GM12873 (cell line): ENCODE data around the gene C9orf43.

Experiments used
- TF ChIP-seq, protein P1 (sequence below): IDR thresholded peaks from 2 replicates; pipeline ENCODE4 v1.5.1; 2012; ENCODE audit warnings: low read depth, mild to moderate bottlenecking, moderate library complexity, low read length, control low read depth; ENCODE audit not compliant: insufficient read depth; ENCODE audit errors: missing control alignments

The C9orf43 gene

GRCh38 chr9:113380869-113381378 lies 29.6 kb upstream of the C9orf43 start:
- TF ChIP-seq, protein P1, sequence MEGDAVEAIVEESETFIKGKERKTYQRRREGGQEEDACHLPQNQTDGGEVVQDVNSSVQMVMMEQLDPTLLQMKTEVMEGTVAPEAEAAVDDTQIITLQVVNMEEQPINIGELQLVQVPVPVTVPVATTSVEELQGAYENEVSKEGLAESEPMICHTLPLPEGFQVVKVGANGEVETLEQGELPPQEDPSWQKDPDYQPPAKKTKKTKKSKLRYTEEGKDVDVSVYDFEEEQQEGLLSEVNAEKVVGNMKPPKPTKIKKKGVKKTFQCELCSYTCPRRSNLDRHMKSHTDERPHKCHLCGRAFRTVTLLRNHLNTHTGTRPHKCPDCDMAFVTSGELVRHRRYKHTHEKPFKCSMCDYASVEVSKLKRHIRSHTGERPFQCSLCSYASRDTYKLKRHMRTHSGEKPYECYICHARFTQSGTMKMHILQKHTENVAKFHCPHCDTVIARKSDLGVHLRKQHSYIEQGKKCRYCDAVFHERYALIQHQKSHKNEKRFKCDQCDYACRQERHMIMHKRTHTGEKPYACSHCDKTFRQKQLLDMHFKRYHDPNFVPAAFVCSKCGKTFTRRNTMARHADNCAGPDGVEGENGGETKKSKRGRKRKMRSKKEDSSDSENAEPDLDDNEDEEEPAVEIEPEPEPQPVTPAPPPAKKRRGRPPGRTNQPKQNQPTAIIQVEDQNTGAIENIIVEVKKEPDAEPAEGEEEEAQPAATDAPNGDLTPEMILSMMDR = no peak

GRCh38 chr9:113381909-113382411 lies 28.6 kb upstream of the C9orf43 start:
- TF ChIP-seq, protein P1 = no peak

DNA sequence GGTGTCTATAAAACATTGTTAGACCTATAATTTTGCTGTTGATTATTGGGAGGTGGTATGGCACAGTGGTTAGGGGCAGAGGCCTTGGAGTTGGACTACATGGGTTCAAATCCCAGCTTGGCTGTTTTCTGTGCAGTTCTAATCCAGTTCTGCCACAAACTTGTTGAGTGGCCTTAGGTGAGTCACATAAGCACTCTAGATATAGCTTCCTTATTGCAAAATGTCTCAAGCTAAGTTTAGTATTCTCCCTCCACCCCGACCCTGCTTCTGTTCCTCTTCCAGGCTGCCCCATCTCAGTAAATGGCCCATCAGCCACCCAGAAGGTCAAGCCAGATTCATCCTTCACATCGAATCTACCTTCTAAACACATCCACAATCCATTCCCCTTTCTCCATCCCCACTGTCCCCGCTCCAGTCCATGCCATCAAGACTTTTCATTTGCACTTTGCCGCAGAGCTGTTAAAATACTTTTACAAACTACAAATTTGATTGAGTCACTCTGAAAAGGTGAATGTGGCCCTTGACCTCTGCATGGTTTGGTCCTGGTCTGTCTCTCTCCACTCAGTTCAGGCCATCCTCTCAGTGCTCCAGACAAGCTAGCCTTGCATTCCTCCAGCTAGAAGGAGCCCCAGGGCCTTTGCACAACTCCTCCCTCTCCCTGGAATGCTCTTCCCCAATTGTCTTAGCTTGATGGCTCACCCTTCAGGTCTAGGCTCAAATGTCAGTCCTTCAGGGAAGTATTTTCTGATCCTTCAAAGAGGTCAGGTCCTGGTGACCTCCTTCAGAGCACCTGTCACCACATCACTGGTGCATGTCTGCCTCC lies 23.8 kb upstream of the C9orf43 start:
- TF ChIP-seq, protein P1 = no peak

- TF ChIP-seq, protein P1 = no peak
Observed at GRCh38 chr9:113387560-113388230, 22.9 kb upstream of the C9orf43 start.

GRCh38 chr9:113388833-113389232 lies 21.7 kb upstream of the C9orf43 start:
- TF ChIP-seq, protein P1 = no peak

GRCh38 chr9:113389451-113389850 lies 21.1 kb upstream of the C9orf43 start:
- TF ChIP-seq, protein P1 = no peak
